ENCODE results near the gene RNLS.

DNA sequence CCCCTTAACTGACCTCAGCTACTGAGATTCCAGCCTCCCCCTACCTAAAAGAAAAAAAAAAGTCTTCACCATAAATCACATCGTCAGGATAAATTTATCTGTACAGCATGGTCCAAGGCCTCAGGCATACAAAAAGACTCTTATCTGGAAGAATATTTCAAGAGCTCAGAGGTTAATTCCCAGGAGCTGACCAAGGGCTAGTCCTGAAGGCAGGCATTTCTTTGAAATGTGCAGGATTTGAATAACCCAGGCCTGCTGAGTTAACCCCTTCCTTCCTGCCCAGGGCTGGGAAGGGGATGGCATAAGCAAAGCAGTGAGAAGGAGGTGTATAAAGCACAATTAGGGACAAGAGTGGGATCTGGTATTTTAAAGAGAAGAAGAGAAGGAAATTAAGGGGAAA, 111.2 kb downstream of the RNLS start:
- TF ChIP-seq CTCF (IDR thresholded peaks at IDR 0.05 in 2 of 3, conservative IDR thresholded peaks at IDR 0.05 in 1 of 3; ENCODE audit: borderline replicate concordance in 1 of 3, insufficient read depth in 1 of 3, low read depth in 2 of 3, low read length in 2 of 3) (no peak), POLR2A (IDR thresholded peaks at IDR 0.05; ENCODE audit: borderline replicate concordance, extremely low read depth, insufficient read depth, insufficient read length) (no peak), SP1 (IDR thresholded peaks at IDR 0.05; ENCODE audit: low read depth) (no peak), EZH2 (IDR thresholded peaks at IDR 0.05) (no peak), JUND (IDR thresholded peaks at IDR 0.05) (no peak), CBX3 (IDR thresholded peaks at IDR 0.05; ENCODE audit: low read depth) (no peak), POLR2AphosphoS5 (IDR thresholded peaks at IDR 0.05; ENCODE audit: low read depth, low read length) (no peak), ZFX (IDR thresholded peaks at IDR 0.05) (no peak), ZNF274 (IDR thresholded peaks at IDR 0.05; ENCODE audit: low read depth, low read length) (no peak), SRF (IDR thresholded peaks at IDR 0.05; ENCODE audit: low read depth) (no peak)
- TF ChIP-seq, protein P1, sequence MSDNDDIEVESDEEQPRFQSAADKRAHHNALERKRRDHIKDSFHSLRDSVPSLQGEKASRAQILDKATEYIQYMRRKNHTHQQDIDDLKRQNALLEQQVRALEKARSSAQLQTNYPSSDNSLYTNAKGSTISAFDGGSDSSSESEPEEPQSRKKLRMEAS (IDR thresholded peaks at IDR 0.05): no peak

Measured in HCT116 (cell line).